ENCODE data around the gene MEF2A.

Gene MEF2A

GRCh38 chr15:99727733-99728132 lies 161.9 kb downstream of the MEF2A start:
- intact Hi-C loops (cut with DNase I; ENCODE audit: low total_unique reads): no loop called here

GRCh38 chr15:99728916-99729315 lies 163.1 kb downstream of the MEF2A start:
- Histone ChIP-seq H3K4me3 (no peak overlapping the region), H3K27me3 (no peaks in the 10 kb centered on the region), H3K4me1 (peaks cover 5 to 30% (median 16%) of the 10 kb centered on the region in 4 donors), H3K9me3 (no peaks in the 10 kb centered on the region), H3K36me3 (peaks cover 0 to 24% (median 14%) of the 10 kb centered on the region in 3 donors), H3K27ac (no peak overlapping the region)
- TF ChIP-seq, protein P1, sequence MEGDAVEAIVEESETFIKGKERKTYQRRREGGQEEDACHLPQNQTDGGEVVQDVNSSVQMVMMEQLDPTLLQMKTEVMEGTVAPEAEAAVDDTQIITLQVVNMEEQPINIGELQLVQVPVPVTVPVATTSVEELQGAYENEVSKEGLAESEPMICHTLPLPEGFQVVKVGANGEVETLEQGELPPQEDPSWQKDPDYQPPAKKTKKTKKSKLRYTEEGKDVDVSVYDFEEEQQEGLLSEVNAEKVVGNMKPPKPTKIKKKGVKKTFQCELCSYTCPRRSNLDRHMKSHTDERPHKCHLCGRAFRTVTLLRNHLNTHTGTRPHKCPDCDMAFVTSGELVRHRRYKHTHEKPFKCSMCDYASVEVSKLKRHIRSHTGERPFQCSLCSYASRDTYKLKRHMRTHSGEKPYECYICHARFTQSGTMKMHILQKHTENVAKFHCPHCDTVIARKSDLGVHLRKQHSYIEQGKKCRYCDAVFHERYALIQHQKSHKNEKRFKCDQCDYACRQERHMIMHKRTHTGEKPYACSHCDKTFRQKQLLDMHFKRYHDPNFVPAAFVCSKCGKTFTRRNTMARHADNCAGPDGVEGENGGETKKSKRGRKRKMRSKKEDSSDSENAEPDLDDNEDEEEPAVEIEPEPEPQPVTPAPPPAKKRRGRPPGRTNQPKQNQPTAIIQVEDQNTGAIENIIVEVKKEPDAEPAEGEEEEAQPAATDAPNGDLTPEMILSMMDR (IDR thresholded peaks at IDR 0.05): no peak
- intact Hi-C loops (cut with DNase I; ENCODE audit: low total_unique reads): no loop called here
- no peak for DNase-seq

More at GRCh38 chr15:99727733-99728132, 161.9 kb downstream of the MEF2A start:
- TF ChIP-seq, protein P1 (IDR thresholded peaks at IDR 0.05): no peak
- Histone ChIP-seq H3K27me3 (no peaks in the 10 kb centered on the region), H3K4me1 (peaks cover 5 to 30% (median 16%) of the 10 kb centered on the region in 4 donors), H3K36me3 (peaks cover 0 to 24% (median 14%) of the 10 kb centered on the region in 3 donors), H3K27ac (no peak overlapping the region), H3K9me3 (no peaks in the 10 kb centered on the region), H3K4me3 (no peak overlapping the region)
- no peak for DNase-seq

- intact Hi-C loops (cut with DNase I; ENCODE audit: low total_unique reads): no loop called here
- H3K27ac ChIP-seq: no peak overlapping the region
These were observed 163.5 kb downstream of the MEF2A start for GRCh38 chr15:99729327-99729726.

DNA sequence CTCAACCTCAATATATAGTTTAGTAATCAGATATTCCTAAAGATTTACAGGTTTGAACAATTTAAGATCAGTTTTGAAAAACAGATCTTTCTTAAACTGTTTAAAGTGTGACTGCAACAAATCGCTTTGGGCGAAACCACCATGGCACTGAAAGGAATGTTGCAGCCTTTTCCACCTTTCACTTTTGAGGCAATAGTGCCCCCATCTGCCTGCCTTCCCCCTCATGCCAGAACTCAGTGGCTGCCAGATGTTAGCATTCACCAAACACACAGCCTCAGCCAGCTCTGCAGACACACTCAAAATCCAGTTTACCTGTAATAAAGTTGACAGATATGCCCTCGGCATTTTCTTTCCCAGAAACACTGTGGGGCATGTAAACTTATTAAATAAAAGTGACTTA lies 164.1 kb downstream of the MEF2A start:
- Histone ChIP-seq H3K4me1 (peaks cover 5 to 30% (median 16%) of the 10 kb centered on the region in 4 donors), H3K4me3 (no peak overlapping the region), H3K36me3 (peaks cover 0 to 24% (median 14%) of the 10 kb centered on the region in 3 donors), H3K27me3 (no peaks in the 10 kb centered on the region), H3K9me3 (no peaks in the 10 kb centered on the region), H3K27ac (no peak overlapping the region)
- TF ChIP-seq, protein P1 (IDR thresholded peaks at IDR 0.05): peak; percentile 44 to 49
- DNase-seq: peak in 1 of 2 donors; percentile 39
- intact Hi-C loops (cut with DNase I; ENCODE audit: low total_unique reads): no loop called here

More at GRCh38 chr15:99729327-99729726, 163.5 kb downstream of the MEF2A start:
- no peaks in the 10 kb centered on the region for H3K9me3 ChIP-seq
- TF ChIP-seq, protein P1 (IDR thresholded peaks at IDR 0.05): no peak
- no peak for DNase-seq
- peaks cover 5 to 30% (median 16%) of the 10 kb centered on the region in 4 donors for H3K4me1 ChIP-seq
- H3K4me3 ChIP-seq: no peak overlapping the region
- peaks cover 0 to 24% (median 14%) of the 10 kb centered on the region in 3 donors for H3K36me3 ChIP-seq
- H3K27me3 ChIP-seq: no peaks in the 10 kb centered on the region

DNA sequence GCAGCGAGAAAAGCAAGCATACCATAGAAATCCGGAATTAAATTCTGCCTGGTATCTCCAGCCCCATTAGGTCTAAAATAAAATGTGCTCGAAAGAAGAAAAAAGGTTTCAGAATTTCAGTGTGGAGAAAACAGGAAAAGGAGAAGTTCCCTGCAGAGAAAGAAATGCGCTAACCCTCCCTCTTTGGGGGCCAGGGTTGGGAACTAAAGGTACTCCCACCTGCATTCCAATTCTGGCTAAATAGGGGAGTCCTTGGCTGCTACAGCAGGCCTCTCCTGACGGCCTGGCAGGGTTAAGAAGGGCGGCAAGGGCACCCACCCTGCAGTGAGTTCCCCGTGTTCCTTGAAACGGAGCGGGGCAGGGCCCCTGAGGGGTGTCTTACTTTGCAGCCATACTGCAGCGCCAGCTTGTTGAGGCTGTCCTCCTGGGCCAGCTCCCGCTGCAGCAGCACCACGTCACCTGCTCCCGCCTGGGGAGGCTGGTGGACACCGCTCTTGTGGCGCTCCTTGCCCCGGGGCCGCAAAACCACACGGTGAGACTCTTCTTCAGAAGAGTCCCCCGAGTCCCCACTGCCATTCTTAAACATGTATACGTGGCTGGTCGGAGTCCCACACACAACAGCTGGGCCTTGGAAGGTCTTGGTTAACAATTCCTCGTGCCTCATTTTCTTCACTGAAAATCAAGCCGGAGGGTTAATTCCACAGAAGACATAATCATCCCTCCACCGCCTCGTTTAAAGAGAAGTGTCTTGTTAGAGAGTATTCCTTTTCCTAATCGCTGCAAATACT lies 165.7 kb downstream of the MEF2A start:
- Histone ChIP-seq H3K9me3 (no peaks in the 10 kb centered on the region), H3K36me3 (peaks cover 0 to 24% (median 14%) of the 10 kb centered on the region in 3 donors), H3K27ac (peak overlapping the region in 1 of 2 donors; percentile 86), H3K27me3 (no peaks in the 10 kb centered on the region), H3K4me1 (peaks cover 5 to 30% (median 16%) of the 10 kb centered on the region in 4 donors), H3K4me3 (peak overlapping the region; percentile 77 to 81)
- no peak for DNase-seq
- TF ChIP-seq, protein P1 (IDR thresholded peaks at IDR 0.05): no peak
- intact Hi-C loops (cut with DNase I; ENCODE audit: low total_unique reads): no loop called here
